GM12872 (cell line): ENCODE results near the gene SPTBN5.

Source experiments
- TF ChIP-seq, protein P1 (sequence below): IDR thresholded peaks from 3 replicates; pipeline ENCODE4 v1.5.1; 2011; ENCODE audit warnings: low read depth, mild to moderate bottlenecking, low read length, moderate library complexity; ENCODE audit not compliant: insufficient read depth

SPTBN5 gene

DNA sequence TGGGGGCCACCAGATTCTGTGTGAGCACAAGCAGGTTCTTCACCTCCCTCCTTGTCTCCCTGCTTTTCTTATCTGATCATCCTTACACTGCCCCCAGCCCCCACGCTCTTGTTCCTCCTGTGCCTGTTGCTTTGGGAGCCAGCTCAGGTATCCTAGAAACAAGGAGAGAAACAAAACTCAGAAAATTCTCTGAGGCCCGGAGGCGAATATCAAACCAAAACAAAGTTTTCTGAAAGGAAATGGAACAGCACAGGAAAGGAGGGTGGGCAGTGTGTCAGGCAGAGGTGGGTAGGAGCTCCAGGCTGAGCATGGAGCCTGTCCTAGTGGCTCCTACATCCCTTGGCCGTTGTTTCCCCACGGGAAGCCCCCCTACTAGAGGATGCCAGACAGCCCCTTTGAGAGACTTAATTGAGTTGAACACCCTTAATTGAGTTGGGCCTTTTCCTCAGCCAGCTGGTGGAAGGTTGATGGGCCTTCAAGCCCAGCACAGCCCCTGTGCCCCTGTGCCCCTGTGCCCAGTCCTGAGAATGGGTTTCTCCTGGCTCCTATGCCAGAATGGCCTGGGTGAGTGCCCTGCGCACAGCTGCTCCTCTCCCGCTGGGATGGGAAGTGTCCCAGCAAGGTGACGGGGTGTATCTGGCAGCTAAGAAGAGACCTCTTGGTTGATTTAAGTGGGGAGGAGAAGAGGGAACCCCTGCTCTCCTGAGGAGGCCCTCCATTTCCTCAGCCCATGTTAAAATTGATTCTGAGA lies 88.8 kb downstream of the SPTBN5 start:
- TF ChIP-seq, protein P1, sequence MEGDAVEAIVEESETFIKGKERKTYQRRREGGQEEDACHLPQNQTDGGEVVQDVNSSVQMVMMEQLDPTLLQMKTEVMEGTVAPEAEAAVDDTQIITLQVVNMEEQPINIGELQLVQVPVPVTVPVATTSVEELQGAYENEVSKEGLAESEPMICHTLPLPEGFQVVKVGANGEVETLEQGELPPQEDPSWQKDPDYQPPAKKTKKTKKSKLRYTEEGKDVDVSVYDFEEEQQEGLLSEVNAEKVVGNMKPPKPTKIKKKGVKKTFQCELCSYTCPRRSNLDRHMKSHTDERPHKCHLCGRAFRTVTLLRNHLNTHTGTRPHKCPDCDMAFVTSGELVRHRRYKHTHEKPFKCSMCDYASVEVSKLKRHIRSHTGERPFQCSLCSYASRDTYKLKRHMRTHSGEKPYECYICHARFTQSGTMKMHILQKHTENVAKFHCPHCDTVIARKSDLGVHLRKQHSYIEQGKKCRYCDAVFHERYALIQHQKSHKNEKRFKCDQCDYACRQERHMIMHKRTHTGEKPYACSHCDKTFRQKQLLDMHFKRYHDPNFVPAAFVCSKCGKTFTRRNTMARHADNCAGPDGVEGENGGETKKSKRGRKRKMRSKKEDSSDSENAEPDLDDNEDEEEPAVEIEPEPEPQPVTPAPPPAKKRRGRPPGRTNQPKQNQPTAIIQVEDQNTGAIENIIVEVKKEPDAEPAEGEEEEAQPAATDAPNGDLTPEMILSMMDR = no peak

DNA sequence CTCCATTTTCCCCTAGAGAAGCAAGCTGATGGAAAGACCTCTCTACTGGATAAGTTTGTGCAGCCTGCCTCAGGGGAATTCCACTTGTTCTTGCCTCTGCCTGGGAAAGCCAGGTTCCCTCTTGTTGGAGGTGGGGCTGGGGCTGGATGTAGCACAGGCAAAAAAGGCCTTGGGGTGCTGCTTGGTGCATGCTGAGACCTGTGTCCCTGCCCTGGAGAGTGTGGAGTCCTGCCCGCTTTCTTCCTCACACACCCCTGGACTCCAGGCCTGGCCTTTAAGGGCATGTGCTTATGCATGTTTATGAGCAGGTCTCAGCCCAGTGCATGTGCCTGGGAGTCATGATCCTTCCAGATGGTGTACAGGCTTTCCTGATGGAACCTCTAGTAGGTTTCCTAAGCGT lies 89.5 kb downstream of the SPTBN5 start:
- TF ChIP-seq, protein P1 = no peak

DNA sequence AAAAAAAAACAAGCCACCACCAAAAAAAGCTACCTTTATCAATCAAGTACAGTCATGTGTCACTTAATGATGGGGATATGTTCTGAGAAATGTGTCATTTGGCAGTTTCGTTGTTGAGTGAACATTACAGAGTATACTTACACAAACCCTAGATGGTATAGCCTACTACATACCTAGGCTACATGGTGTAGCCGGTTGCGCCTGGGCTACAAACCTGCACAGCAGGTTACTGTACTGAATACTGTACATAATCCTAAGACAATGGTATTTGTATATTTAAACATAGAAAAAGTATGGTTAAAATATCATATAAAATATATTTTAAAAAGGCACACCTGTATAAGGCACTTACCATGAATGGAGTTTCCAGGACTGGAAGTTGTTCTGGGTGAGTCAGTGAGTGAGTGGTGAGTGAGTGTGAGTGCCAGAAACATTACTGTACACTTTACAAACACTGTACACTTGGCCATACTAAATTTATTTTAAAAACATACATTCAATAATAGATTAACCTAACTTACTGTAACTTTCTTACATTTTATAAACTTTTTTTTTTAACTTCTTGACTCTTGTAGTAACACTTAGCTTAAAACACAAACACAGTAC lies 91.9 kb downstream of the SPTBN5 start:
- TF ChIP-seq, protein P1 = no peak

DNA sequence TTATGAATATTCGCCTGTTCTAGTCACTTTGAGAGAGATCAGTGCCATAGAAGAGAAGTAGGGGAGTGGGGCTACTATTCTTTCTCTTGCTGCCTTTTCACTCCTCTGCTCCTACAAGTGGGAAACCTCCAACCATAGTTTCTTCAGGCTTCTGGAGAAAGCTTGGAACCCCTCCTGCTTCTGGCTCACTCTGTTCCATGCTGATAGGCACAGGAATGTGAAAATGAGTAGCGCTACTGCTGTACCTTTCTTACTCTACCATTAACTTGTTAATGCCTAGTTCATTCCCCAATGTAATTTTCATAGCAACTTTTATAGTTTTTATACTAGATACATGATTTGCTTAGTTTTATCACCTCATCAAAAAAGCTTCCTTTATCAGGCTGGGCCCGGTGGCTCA lies 92.7 kb downstream of the SPTBN5 start:
- TF ChIP-seq, protein P1 = no peak

DNA sequence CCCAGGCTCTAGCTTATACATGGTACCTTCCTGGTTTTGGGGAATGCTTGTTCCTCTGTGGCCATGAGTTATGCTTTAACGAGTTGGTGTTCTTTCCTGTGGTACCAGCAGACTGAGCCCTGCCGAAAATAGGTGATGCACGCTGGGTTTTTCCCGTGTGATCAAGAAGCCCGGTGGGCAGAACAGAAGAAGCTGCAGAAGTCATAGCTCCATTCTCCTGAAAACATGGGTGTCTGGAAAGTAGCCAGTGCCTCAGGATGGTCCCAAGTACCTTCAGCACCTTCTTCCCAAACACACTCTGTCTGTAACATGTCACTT lies 94.4 kb downstream of the SPTBN5 start:
- TF ChIP-seq, protein P1 = no peak

DNA sequence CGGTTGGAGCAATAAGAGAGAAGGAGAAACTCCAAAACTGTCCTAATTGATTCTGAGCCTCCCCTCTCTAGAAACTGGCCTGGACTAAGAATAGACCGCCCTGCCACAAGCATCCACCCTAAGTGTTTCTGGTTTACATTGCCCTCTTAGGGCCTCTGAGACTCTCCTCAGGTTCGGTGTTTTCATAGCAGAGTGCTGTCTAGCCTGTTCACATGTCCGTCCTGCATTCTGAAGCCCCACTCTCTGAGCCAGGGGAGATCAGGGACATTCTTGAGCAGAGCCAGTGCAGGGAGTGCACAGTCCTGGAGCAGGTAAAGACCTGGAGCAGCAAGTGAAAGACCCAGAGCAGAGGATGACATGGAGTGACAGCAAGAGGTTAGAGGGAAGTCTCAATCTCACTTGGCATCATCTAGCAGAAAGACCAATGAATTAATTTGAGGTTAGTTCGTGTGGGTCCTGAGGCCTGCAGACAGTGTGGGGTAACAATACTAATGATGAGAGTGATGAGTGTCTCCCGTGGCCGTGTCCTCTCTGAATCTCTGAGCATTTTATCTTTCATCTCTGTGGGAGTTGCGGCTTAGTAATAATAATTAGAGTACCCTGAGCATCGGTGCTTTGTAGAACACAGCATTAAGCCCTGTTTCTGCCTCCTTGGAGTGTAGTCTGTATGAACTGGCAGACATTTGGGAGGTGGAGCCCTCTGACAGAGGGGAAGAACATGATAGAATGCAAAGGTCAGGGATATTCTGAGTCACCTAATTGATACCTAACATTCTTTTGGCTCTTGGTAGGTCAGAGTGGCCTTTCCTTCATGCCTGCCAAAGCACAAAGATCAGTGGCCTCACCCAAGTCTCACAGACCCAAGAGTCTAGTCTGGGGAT lies 95.0 kb downstream of the SPTBN5 start:
- TF ChIP-seq, protein P1 = no peak
